ENCODE data around the gene PURB. TPM values are rescaled to one million over a fixed set of nuclear protein-coding genes. Genes with fewer than 3 reads are reported as not detected.

The PURB gene
- polyA plus RNA-seq, 3 donors: 3.0 to 13.0 (median 3.0) TPM

DNA sequence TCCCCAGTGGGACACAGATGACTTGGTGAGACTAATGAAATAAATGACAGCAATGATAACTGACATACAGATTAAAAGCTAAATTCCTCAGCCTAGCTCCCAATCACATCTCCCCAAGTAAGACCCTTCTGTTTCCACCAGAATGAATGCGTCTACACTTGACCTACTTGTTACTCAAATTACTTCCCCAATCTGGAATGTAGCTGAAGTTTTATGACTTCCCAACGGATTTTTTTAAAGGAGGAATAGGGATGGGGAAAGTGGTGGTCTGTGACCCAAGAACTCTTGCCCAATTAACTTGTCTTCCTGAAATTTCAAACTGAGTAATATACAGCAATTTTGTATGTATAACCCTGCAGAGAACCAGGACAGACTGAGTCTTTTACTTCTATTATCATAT lies 46.6 kb downstream of the PURB start:
- intact Hi-C loops (cut with micrococcal nuclease): no loop called here
- TF ChIP-seq, protein P1, sequence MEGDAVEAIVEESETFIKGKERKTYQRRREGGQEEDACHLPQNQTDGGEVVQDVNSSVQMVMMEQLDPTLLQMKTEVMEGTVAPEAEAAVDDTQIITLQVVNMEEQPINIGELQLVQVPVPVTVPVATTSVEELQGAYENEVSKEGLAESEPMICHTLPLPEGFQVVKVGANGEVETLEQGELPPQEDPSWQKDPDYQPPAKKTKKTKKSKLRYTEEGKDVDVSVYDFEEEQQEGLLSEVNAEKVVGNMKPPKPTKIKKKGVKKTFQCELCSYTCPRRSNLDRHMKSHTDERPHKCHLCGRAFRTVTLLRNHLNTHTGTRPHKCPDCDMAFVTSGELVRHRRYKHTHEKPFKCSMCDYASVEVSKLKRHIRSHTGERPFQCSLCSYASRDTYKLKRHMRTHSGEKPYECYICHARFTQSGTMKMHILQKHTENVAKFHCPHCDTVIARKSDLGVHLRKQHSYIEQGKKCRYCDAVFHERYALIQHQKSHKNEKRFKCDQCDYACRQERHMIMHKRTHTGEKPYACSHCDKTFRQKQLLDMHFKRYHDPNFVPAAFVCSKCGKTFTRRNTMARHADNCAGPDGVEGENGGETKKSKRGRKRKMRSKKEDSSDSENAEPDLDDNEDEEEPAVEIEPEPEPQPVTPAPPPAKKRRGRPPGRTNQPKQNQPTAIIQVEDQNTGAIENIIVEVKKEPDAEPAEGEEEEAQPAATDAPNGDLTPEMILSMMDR (IDR thresholded peaks at IDR 0.05): no peak
- Histone ChIP-seq H3K79me2 (ENCODE audit: insufficient read depth, low read length) (peaks cover 100% of the 10 kb centered on the region), H3K9ac (ENCODE audit: insufficient read depth, low read length, poor library complexity, severe bottlenecking) (no peak overlapping the region), H3K27ac (ENCODE audit: low read depth in 1 of 2, low read length in 2 of 2) (no peak overlapping the region), H2AFZ (ENCODE audit: insufficient read depth, low read depth, low read length, poor library complexity, severe bottlenecking) (no peak overlapping the region), H3K27me3 (ENCODE audit: control insufficient read depth in 2 of 2, insufficient read depth in 2 of 2, low read length in 2 of 2) (no peaks in the 10 kb centered on the region), H3K9me3 (replicated peaks in 1 of 2; ENCODE audit: control insufficient read depth in 1 of 2, insufficient read depth in 1 of 2, low read length in 2 of 2) (no peaks in the 10 kb centered on the region), H4K20me1 (ENCODE audit: insufficient read depth, low read length) (peaks cover 43% of the 10 kb centered on the region), H3K4me3 (replicated peaks in 1 of 3; ENCODE audit: low read depth in 2 of 3, low read length in 3 of 3) (no peak overlapping the region), H3K36me3 (replicated peaks in 1 of 2; ENCODE audit: control insufficient read depth in 1 of 2, insufficient read depth in 2 of 2, low read length in 2 of 2) (peaks cover 38 to 64% of the 10 kb centered on the region in 2 donors), H3K4me2 (replicated peaks; ENCODE audit: extremely low read depth, low read length, poor library complexity, severe bottlenecking) (no peak overlapping the region), H3K4me1 (ENCODE audit: control insufficient read depth in 1 of 2, insufficient read depth in 2 of 2, low read length in 2 of 2) (peaks cover 22% of the 10 kb centered on the region in 2 donors)
- no peaks in the 10 kb centered on the region for H3K9me3 Mint-ChIP-seq
- peaks cover 22% of the 10 kb centered on the region for H3K4me1 Mint-ChIP-seq
- H3K27me3 Mint-ChIP-seq (ENCODE audit: low read depth in 3 of 3): no peaks in the 10 kb centered on the region
- no CpG with 5 or more reads among the region's 2 CpGs for WGBS (ENCODE audit: insufficient coverage)
- H3K36me3 Mint-ChIP-seq: peaks cover 45 to 66% of the 10 kb centered on the region in 2 donors
- peak overlapping the region in 3 of 7 donors; percentile 20 to 54 (median 52) for H3K27ac Mint-ChIP-seq
- no peak overlapping the region for H3K4me3 Mint-ChIP-seq
- DNase-seq: no peak

GRCh38 chr7:44827567-44827966 lies 57.8 kb downstream of the PURB start:
- TF ChIP-seq, protein P1 (IDR thresholded peaks at IDR 0.05): no peak
- Mint-ChIP-seq H3K27ac (peak overlapping the region in 2 of 7 donors; percentile 13 to 81), H3K27me3 (ENCODE audit: low read depth in 3 of 3) (peaks cover 0 to 2% (median 0%) of the 10 kb centered on the region in 3 donors), H3K9me3 (no peaks in the 10 kb centered on the region), H3K4me3 (no peak overlapping the region), H3K4me1 (peaks cover 31% of the 10 kb centered on the region), H3K36me3 (peaks cover 48 to 74% of the 10 kb centered on the region in 2 donors)
- WGBS (ENCODE audit: insufficient coverage): 71% methylated on average over 1 of the region's 3 CpGs
- Histone ChIP-seq H3K4me1 (ENCODE audit: control insufficient read depth in 1 of 2, insufficient read depth in 2 of 2, low read length in 2 of 2) (peaks cover 17 to 18% of the 10 kb centered on the region in 2 donors), H3K36me3 (replicated peaks in 1 of 2; ENCODE audit: control insufficient read depth in 1 of 2, insufficient read depth in 2 of 2, low read length in 2 of 2) (peaks cover 47 to 69% of the 10 kb centered on the region in 2 donors), H3K27ac (ENCODE audit: low read depth in 1 of 2, low read length in 2 of 2) (no peak overlapping the region), H3K4me3 (replicated peaks in 1 of 3; ENCODE audit: low read depth in 2 of 3, low read length in 3 of 3) (no peak overlapping the region), H4K20me1 (ENCODE audit: insufficient read depth, low read length) (no peaks in the 10 kb centered on the region), H2AFZ (ENCODE audit: insufficient read depth, low read depth, low read length, poor library complexity, severe bottlenecking) (no peak overlapping the region), H3K9me3 (replicated peaks in 1 of 2; ENCODE audit: control insufficient read depth in 1 of 2, insufficient read depth in 1 of 2, low read length in 2 of 2) (no peaks in the 10 kb centered on the region), H3K79me2 (ENCODE audit: insufficient read depth, low read length) (peaks cover 18% of the 10 kb centered on the region), H3K9ac (ENCODE audit: insufficient read depth, low read length, poor library complexity, severe bottlenecking) (no peak overlapping the region), H3K4me2 (replicated peaks; ENCODE audit: extremely low read depth, low read length, poor library complexity, severe bottlenecking) (no peak overlapping the region), H3K27me3 (ENCODE audit: control insufficient read depth in 2 of 2, insufficient read depth in 2 of 2, low read length in 2 of 2) (no peaks in the 10 kb centered on the region)
- no peak for DNase-seq
- intact Hi-C loops (cut with micrococcal nuclease): no loop called here

Other genes with a start within 250 kb of the PURB start
- gene ZMIZ2, start 136.7 kb downstream of the PURB start, polyA plus RNA-seq: 10 to 100 TPM in 1 of 3 donors, 1 to 10 TPM in 2; 1.9 to 72.8 (median 3.3) TPM
- 1,000 to 10,000 TPM; 1,614 to 2,276 (median 2,037) TPM for gene PPIA, start 88.8 kb downstream of the PURB start, polyA plus RNA-seq
- gene H2AZ2, start 37.4 kb downstream of the PURB start, polyA plus RNA-seq: 100 to 1,000 TPM; 128 to 186 (median 181) TPM
- gene MYO1G, start 93.5 kb upstream of the PURB start, polyA plus RNA-seq: 100 to 1,000 TPM; 119 to 314 (median 135) TPM
- gene CCM2, start 114.7 kb upstream of the PURB start, polyA plus RNA-seq: 100 to 1,000 TPM in 1 of 3 donors, 10 to 100 TPM in 2; 38.5 to 102 (median 51.4) TPM
- gene NACAD, start 203.4 kb upstream of the PURB start, polyA plus RNA-seq: under 1 TPM in 1 of 3 donors, not detected in 2; 0.04 TPM
- gene TBRG4, start 226.2 kb upstream of the PURB start, polyA plus RNA-seq: 10 to 100 TPM; 32.7 to 42.2 (median 38.4) TPM

Measured in CD14-positive monocyte (primary cell).